ENCODE results near the gene TXNRD1.
"Not testable (repeated sequence)": the region's sequence is repeated elsewhere in the genome, so short reads cannot be mapped to it uniquely, and the experiment has no call there.

Gene TXNRD1

DNA sequence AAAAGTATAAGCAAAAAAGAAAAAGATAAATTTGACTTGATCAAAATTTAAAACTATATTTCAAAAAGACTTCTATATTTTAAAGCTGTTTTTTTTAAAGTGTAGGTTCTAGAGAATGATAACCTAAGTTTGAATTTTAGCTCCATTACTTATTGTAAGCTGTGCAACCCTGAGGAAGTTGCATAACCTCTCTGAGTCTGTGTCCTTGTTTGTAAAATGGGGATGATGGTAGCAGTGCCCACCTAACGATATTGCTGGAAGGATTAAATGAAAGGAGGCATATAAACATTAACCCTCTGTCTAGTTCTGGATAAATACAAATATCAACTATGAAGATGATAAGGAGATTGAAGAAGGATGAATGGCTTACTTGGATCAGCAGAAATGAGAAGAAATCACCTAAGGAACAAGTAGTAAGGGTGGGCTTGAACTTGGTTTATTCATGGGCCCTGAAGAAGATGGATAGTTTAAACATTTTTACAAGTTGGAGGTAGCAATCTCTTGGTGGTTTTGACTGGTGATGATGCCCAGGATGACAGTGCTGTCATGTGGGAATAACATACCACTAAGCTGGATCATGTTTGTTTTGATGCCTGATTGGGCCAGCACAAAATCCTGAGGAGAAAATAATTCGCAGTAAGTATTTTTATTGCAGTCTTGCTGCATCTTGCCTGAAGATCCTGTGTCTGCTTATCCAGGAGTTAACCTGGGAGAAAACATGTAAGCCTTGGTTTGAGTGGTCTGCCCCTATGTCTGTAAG is 35.0 kb downstream of the TXNRD1 start:
- Mint-ChIP-seq H3K4me3 (no peak overlapping the region), H3K36me3 (ENCODE audit: insufficient read depth) (peaks cover 2% of the 10 kb centered on the region), H3K4me1 (no peaks in the 10 kb centered on the region), H3K9me3 (no peaks in the 10 kb centered on the region), H3K27ac (ENCODE audit: low read depth) (no peak overlapping the region), H3K27me3 (no peaks in the 10 kb centered on the region)
- no peak for ATAC-seq (replicated peaks; ENCODE audit: extremely low read depth, poor library complexity, severe bottlenecking)
- no peak for DNase-seq (ENCODE audit: low spot score in 2 of 2)

DNA sequence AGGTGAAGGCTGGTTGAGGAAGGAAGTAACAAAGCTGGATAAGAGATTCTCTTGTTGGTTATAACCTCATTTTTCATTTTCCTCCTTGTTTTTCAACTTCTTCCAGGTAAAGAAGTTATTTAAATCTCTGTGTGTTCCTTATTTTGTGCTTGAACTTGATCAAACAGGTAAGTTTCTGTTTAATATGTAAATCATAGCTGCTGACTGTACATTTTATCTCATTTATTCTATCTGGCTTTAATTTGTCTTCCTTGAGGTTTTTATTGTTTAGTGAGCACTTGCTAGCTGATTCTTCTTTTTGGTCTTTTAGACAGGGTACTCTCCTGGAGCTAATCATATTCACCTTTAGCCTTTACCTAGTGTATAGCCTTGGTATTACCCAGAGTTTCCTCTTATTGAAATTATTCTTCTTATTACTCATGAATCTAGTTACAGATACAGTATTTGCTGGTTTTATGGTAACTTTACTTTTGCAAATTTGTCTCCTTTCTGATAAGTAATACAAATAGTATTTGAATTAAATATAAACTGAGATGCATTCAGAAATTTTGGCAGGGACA is 42.4 kb downstream of the TXNRD1 start:
- Mint-ChIP-seq H3K27ac (ENCODE audit: low read depth) (no peak overlapping the region), H3K36me3 (ENCODE audit: insufficient read depth) (peaks cover 4% of the 10 kb centered on the region), H3K4me1 (no peaks in the 10 kb centered on the region), H3K9me3 (no peaks in the 10 kb centered on the region), H3K27me3 (peaks cover 9% of the 10 kb centered on the region), H3K4me3 (no peak overlapping the region)
- ATAC-seq (replicated peaks; ENCODE audit: extremely low read depth, poor library complexity, severe bottlenecking): no peak
- no peak for DNase-seq (ENCODE audit: low spot score in 2 of 2)

- Mint-ChIP-seq H3K27ac (ENCODE audit: low read depth) (no peak overlapping the region), H3K9me3 (no peaks in the 10 kb centered on the region), H3K4me1 (no peaks in the 10 kb centered on the region), H3K36me3 (ENCODE audit: insufficient read depth) (peaks cover 4% of the 10 kb centered on the region), H3K4me3 (no peak overlapping the region), H3K27me3 (peaks cover 9% of the 10 kb centered on the region)
- no peak for DNase-seq (ENCODE audit: low spot score in 2 of 2)
- ATAC-seq (replicated peaks; ENCODE audit: extremely low read depth, poor library complexity, severe bottlenecking): no peak
Observed at GRCh38 chr12:104258476-104259067, 43.0 kb downstream of the TXNRD1 start.

DNA sequence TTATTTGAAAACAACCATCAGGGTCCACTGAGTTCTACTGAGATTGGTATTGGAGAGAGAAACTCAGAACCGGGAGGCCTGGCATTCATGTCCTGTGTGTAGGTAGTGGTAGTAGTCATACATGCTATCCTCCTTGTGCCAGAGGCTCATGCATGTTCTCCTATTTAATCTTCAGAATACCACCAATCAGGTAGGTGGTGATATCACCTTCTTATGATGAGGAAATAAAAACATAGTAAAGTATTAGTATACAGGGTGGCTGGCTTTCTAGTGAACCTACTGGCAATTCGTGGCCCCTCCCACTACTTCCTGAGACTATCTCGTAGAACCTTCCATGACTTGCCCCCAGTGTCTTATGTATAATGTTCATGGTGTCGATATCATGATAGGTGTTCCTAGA is 47.4 kb downstream of the TXNRD1 start:
- H3K27ac Mint-ChIP-seq (ENCODE audit: low read depth): no peak overlapping the region

GRCh38 chr12:104263580-104264358 is 48.2 kb downstream of the TXNRD1 start:
- ATAC-seq (replicated peaks; ENCODE audit: extremely low read depth, poor library complexity, severe bottlenecking) (no peak), DNase-seq (ENCODE audit: low spot score in 2 of 2) (no peak)
- Mint-ChIP-seq H3K27me3 (peaks cover 9% of the 10 kb centered on the region), H3K4me1 (no peaks in the 10 kb centered on the region), H3K9me3 (no peaks in the 10 kb centered on the region), H3K4me3 (no peak overlapping the region), H3K27ac (ENCODE audit: low read depth) (no peak overlapping the region), H3K36me3 (ENCODE audit: insufficient read depth) (peaks cover 3% of the 10 kb centered on the region)

More for the DNA sequence above, 47.4 kb downstream of the TXNRD1 start:
- Mint-ChIP-seq H3K27me3 (peaks cover 9% of the 10 kb centered on the region), H3K36me3 (ENCODE audit: insufficient read depth) (peaks cover 3% of the 10 kb centered on the region), H3K4me1 (no peaks in the 10 kb centered on the region), H3K9me3 (no peaks in the 10 kb centered on the region), H3K4me3 (no peak overlapping the region)
- ATAC-seq (replicated peaks; ENCODE audit: extremely low read depth, poor library complexity, severe bottlenecking) (no peak), DNase-seq (ENCODE audit: low spot score in 2 of 2) (no peak)

DNA sequence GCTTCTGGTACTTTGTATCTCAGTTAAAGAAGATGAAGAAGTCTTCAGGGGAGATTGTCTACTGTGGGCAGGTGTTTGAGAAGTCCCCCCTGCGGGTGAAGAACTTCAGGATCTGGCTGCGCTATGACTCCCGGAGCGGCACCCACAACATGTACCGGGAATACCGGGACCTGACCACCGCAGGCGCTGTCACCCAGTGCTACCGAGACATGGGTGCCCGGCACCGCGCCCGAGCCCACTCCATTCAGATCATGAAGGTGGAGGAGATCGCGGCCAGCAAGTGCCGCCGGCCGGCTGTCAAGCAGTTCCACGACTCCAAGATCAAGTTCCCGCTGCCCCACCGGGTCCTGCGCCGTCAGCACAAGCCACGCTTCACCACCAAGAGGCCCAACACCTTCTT is 49.9 kb downstream of the TXNRD1 start:
- not testable (repeated sequence) for H3K27me3 Mint-ChIP-seq; ATAC-seq (replicated peaks; ENCODE audit: extremely low read depth, poor library complexity, severe bottlenecking); H3K4me3 Mint-ChIP-seq; H3K27ac Mint-ChIP-seq (ENCODE audit: low read depth); H3K36me3 Mint-ChIP-seq (ENCODE audit: insufficient read depth); H3K9me3 Mint-ChIP-seq; H3K4me1 Mint-ChIP-seq; DNase-seq (ENCODE audit: low spot score in 2 of 2)

- H3K27ac Mint-ChIP-seq (ENCODE audit: low read depth): no peak overlapping the region
- H3K4me1 Mint-ChIP-seq: peaks cover 8% of the 10 kb centered on the region
- no peak for DNase-seq (ENCODE audit: low spot score in 2 of 2)
- no peak for ATAC-seq (replicated peaks; ENCODE audit: extremely low read depth, poor library complexity, severe bottlenecking)
- H3K9me3 Mint-ChIP-seq: no peaks in the 10 kb centered on the region
- peaks cover 1% of the 10 kb centered on the region for H3K36me3 Mint-ChIP-seq (ENCODE audit: insufficient read depth)
- H3K4me3 Mint-ChIP-seq: no peak overlapping the region
- no peaks in the 10 kb centered on the region for H3K27me3 Mint-ChIP-seq
Observed at GRCh38 chr12:104272938-104273337, 57.4 kb downstream of the TXNRD1 start.

DNA sequence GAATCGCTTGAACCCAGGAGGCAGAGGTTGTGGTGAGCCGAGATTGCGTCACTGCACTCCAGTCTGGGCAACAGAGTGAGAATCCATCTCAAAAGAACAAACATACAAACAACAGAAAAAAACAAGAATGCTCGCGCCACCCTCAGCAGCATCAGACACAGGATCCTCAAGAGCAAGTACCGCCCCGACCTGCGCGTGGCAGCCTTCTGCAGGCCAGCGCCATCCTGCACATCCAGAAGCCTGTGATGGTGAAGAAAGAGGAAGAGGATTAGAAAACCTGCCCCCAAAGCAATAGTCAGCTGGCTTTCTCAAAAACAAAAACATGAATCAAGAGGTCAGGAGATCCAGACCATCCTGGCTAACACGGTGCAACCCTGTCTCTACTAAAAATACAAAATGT is 57.9 kb downstream of the TXNRD1 start:
- DNase-seq (ENCODE audit: low spot score in 2 of 2) (no peak), ATAC-seq (replicated peaks; ENCODE audit: extremely low read depth, poor library complexity, severe bottlenecking) (no peak)
- Mint-ChIP-seq H3K9me3 (no peaks in the 10 kb centered on the region), H3K36me3 (ENCODE audit: insufficient read depth) (peaks cover 1% of the 10 kb centered on the region), H3K27me3 (no peaks in the 10 kb centered on the region), H3K4me3 (no peak overlapping the region), H3K27ac (ENCODE audit: low read depth) (no peak overlapping the region), H3K4me1 (peaks cover 8% of the 10 kb centered on the region)

DNA sequence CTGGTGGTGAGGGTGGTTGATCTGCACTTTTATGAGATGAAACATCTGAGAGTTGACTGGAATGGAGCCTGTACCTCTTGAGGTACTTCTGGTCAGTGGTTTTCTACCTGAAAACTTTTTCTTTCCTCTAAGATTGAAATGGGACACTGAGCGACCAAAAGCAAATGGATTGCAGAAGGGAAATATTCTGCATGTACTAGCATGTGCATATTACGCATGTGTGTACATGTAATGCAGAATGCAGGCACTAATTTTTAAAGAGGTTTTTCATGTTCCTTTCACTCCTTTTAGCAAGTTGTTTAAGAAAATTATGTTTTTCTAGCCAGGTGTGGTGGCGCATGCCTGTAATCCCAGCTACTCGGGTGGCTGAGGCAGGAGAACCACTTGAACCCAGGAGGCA is 59.2 kb downstream of the TXNRD1 start:
- Mint-ChIP-seq H3K4me1 (peaks cover 8% of the 10 kb centered on the region), H3K27me3 (peaks cover 11% of the 10 kb centered on the region)

GRCh38 chr12:104275689-104276088 is 60.1 kb downstream of the TXNRD1 start:
- ATAC-seq (replicated peaks; ENCODE audit: extremely low read depth, poor library complexity, severe bottlenecking) (no peak), DNase-seq (ENCODE audit: low spot score in 2 of 2) (no peak)
- H3K4me1 Mint-ChIP-seq: peaks cover 8% of the 10 kb centered on the region
- no peak overlapping the region for H3K4me3 Mint-ChIP-seq
- H3K9me3 Mint-ChIP-seq: no peaks in the 10 kb centered on the region
- peaks cover 1% of the 10 kb centered on the region for H3K36me3 Mint-ChIP-seq (ENCODE audit: insufficient read depth)
- H3K27ac Mint-ChIP-seq (ENCODE audit: low read depth): no peak overlapping the region
- peaks cover 18% of the 10 kb centered on the region for H3K27me3 Mint-ChIP-seq

More for the DNA sequence above, 59.2 kb downstream of the TXNRD1 start:
- ATAC-seq (replicated peaks; ENCODE audit: extremely low read depth, poor library complexity, severe bottlenecking): no peak
- Mint-ChIP-seq H3K4me3 (no peak overlapping the region), H3K36me3 (ENCODE audit: insufficient read depth) (peaks cover 1% of the 10 kb centered on the region), H3K27ac (ENCODE audit: low read depth) (no peak overlapping the region), H3K9me3 (no peaks in the 10 kb centered on the region)
- no peak for DNase-seq (ENCODE audit: low spot score in 2 of 2)

- no peak overlapping the region for H3K4me3 Mint-ChIP-seq
- peaks cover 1% of the 10 kb centered on the region for H3K36me3 Mint-ChIP-seq (ENCODE audit: insufficient read depth)
- H3K27ac Mint-ChIP-seq (ENCODE audit: low read depth): no peak overlapping the region
- DNase-seq (ENCODE audit: low spot score in 2 of 2): no peak
- ATAC-seq (replicated peaks; ENCODE audit: extremely low read depth, poor library complexity, severe bottlenecking): no peak
- peaks cover 23% of the 10 kb centered on the region for H3K27me3 Mint-ChIP-seq
- H3K9me3 Mint-ChIP-seq: no peaks in the 10 kb centered on the region
- H3K4me1 Mint-ChIP-seq: peaks cover 8% of the 10 kb centered on the region
Observed at GRCh38 chr12:104276273-104277131, 60.9 kb downstream of the TXNRD1 start.

GRCh38 chr12:104279164-104279563 is 63.6 kb downstream of the TXNRD1 start:
- no peaks in the 10 kb centered on the region for H3K9me3 Mint-ChIP-seq
- no peak overlapping the region for H3K4me3 Mint-ChIP-seq
- H3K4me1 Mint-ChIP-seq: peaks cover 8% of the 10 kb centered on the region
- no peak for ATAC-seq (replicated peaks; ENCODE audit: extremely low read depth, poor library complexity, severe bottlenecking)
- no peak for DNase-seq (ENCODE audit: low spot score in 2 of 2)
- peaks cover 29% of the 10 kb centered on the region for H3K27me3 Mint-ChIP-seq
- no peak overlapping the region for H3K27ac Mint-ChIP-seq (ENCODE audit: low read depth)
- no peaks in the 10 kb centered on the region for H3K36me3 Mint-ChIP-seq (ENCODE audit: insufficient read depth)

Measured in central memory CD8-positive, alpha-beta T cell (primary cell).